DMS153 (cell line): Measurements from ENCODE around the gene RNF214.
"Not testable (repeated sequence)": the region's sequence is repeated elsewhere in the genome, so short reads cannot be mapped to it uniquely, and the experiment has no call there.

Experiments used
- DNase-seq: peaks from one replicate; lab custom pipeline; 2025; lab: John Stamatoyannopoulos, UW

The RNF214 gene

DNA sequence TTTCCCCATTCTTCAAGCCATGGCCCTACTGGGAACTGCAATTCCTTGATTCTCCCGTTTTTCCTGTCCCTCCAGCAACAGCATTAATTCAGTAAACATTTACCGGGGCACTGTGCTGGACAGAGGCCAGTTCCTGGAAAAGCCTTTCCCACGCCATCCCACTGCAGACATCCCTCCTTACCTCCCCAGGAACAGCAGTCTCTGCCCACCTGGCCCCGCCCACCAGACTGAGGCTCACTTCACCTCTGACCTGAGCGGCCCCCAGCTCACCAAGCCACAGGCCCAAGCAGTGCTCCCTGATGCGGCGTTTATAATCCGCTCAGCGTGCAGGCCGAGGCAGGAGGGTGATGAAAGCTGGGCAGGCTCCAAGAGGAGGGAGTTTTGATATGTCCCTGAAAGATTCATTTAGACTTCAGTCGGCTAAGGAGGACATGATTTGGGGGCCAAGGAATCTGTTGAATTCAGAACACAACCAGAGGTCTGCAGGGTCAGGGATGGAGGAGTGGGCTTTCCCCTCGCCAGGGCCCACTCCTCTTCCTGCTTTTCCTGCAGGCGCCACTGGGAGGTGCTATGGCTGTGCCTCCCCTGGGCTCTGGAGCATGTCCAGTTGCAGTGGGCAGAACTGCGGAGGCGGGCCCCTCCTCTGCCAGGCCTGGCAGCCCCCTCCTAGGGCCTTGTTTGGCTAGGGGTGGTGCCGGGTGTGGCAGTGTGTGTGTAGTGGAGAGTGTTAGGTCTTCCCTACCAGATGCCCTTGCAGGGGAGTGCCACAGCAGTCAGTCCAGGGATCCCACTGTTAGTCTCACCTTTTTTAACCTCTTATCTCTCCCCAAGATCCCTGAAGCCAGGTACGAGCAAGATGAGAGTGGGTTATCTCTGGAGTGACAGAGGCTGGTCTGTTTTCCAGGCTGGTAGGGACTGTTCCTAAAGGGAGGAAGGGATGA, 34.7 kb upstream of the RNF214 start:
- no peak for DNase-seq

DNA sequence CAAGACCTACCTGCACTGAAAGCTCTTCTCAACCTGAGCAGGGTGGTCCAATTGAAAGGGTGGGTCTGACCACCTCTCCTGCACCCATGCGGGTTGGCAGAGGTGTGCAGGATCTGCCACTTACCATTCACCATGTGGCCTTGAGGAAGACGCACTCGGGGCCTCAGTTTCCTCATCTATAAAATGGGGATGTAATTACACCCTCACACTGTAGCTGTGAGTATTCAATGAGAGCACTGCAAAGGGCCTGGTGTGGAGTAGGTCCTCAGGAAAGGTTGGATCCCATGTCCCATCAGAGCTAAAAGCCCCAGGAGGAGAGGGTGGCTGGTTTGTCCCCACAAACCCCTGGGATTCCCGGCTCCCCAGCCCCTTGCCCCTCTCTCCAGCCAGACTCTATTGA, 33.9 kb upstream of the RNF214 start:
- no peak for DNase-seq

DNA sequence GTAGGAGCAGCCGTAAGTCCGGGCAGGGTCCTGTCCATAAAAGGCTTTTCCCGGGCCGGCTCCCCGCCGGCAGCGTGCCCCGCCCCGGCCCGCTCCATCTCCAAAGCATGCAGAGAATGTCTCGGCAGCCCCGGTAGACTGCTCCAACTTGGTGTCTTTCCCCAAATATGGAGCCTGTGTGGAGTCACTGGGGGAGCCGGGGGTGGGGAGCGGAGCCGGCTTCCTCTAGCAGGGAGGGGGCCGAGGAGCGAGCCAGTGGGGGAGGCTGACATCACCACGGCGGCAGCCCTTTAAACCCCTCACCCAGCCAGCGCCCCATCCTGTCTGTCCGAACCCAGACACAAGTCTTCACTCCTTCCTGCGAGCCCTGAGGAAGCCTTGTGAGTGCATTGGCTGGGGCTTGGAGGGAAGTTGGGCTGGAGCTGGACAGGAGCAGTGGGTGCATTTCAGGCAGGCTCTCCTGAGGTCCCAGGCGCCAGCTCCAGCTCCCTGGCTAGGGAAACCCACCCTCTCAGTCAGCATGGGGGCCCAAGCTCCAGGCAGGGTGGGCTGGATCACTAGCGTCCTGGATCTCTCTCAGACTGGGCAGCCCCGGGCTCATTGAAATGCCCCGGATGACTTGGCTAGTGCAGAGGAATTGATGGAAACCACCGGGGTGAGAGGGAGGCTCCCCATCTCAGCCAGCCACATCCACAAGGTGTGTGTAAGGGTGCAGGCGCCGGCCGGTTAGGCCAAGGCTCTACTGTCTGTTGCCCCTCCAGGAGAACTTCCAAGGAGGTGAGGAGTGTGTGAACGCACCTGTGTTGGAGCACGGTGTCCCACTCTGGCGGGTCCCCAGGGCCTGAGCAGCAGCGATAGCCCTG, 33.2 kb upstream of the RNF214 start, which contains the start of gene TAGLN:
Gene TAGLN, plus strand, starts transcription at position 318 of the 863 bp plus-strand sequence. CDS start 3,644 bp downstream, outside the sequence.
- DNase-seq, result no peak

GRCh38 chr11:117199916-117200812, 32.3 kb upstream of the RNF214 start:
- DNase-seq, result no peak

DNA sequence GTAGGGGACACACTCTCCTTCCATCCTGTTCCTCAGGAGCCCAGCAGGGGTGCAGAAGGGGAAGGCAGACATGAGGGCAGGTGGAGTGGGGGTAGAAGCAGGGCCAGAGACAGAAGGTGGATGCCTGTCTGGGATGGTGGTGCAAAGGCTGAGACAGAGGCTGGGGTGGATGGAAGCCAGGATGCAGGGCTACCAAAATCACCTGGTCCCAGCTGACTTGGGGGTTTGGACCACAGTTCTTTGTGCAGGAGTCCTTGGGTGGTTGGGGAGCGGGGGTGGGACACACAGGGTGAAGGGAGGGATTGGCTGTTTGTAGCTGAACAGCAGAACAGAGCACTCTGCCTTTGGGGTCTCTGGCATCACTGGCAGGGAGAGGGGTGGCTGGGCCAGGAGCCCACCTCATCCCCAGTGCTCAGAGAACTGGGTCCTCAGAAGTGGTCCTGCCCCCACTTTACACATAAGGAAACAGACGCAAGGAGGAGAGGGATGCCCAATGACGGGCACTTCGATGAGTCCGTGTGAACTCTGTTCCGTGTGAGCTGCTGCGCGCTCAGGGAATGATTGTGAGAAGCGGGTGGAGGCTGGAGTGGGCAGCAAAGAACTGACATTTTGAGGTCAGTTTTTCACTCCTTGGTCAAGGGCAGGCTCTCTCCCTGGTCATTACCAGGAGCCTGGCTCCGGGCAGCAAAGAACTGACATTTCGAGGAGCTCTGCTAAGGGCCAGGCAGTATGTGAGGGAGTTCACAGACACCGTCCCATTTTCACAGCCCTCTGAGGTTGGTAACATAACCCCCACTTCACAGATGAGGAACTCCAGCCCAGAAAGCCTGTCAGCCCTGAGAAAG, 31.4 kb upstream of the RNF214 start:
- no peak for DNase-seq

- DNase-seq, result no peak
Observed at GRCh38 chr11:117201658-117202305, 30.7 kb upstream of the RNF214 start.

DNA sequence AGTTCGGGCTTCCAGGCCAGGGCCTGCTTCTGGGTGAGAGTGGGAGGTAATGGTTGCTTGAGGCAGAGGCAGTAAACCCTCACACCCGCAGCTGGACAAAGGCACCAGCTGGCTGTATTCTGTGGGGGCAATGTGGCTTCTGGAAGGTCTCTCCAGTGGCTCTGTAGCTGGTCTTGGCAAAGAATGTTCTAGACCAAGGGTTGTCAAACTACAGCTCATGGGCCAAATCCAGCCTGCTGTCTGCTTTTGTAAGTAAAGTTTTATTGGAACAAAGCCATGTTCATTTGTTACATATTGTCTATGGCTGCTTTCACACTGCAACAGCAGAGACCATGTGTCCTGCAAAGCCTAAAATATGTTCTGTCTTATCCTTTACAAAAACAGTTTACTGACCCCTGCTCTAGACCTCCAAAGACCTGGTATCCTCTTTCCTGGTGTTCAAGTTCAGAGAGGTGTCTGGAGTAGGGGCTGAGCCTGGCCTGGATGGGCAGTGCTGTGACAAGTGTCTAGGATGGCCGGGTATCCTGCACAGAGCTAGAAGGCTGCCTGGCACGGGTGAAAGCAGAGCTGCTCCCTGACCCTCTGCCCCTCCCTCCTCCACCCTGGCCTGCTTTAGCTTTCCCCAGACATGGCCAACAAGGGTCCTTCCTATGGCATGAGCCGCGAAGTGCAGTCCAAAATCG, 29.9 kb upstream of the RNF214 start:
- DNase-seq, result no peak

DNA sequence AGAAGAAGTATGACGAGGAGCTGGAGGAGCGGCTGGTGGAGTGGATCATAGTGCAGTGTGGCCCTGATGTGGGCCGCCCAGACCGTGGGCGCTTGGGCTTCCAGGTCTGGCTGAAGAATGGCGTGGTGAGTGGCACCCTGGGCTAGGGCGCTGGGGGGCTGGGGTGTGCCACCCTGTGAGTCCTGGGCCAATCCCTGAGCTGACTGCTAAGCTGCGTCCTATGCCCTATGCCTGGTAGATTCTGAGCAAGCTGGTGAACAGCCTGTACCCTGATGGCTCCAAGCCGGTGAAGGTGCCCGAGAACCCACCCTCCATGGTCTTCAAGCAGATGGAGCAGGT, 29.4 kb upstream of the RNF214 start:
- DNase-seq, result no peak

GRCh38 chr11:117204283-117205080, 28.0 kb upstream of the RNF214 start:
- DNase-seq, result no peak

DNA sequence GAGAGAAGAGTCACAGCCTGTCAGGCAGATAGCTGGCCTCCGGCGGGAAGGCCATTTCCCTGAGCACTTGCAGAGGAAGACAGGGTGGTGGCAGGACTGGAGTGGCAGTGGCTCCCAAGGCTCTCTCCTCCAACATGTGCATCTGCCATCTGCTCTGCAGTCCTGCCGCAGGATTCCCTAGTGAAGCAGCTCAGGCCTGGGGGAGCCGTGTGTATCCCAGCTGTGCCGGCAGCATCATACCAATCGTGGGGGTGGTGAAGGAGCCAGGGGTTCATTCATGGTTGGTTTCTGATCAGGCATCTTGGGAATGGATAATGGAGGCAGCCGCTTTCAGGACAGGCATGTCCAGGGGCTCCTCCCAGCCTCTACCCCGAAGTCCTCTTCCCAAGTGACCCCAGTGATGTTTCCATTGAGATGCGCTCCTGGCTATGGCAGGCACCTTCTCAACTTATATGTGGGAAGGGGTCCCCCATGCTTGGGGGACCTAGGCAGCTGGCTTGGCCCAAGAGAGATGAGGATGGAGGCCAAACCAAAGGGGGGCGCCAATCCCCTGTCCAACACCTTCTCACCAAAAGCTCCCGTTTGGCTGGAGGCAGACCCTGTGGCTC, 27.2 kb upstream of the RNF214 start:
- DNase-seq, result no peak

DNA sequence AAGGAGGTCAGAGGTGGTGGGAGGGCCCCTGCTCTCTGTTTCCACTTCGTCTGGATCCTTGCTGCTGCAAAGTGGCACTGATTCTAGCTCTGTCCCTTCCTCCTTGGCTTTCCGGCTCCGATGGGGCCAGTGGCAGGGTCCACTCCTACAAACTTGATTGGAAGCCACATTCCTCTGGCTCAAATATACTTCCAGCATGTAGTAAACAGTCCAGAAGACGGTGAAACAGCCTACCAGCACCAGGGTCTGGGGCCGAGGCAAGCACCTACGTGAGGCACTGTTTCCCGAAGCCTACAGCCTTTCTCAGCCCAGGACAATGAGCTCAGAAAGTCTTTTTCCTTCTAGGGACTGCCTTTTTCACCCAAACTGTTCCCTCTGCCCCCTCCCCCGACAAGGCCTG, 26.4 kb upstream of the RNF214 start:
- not testable (repeated sequence) for DNase-seq

DNA sequence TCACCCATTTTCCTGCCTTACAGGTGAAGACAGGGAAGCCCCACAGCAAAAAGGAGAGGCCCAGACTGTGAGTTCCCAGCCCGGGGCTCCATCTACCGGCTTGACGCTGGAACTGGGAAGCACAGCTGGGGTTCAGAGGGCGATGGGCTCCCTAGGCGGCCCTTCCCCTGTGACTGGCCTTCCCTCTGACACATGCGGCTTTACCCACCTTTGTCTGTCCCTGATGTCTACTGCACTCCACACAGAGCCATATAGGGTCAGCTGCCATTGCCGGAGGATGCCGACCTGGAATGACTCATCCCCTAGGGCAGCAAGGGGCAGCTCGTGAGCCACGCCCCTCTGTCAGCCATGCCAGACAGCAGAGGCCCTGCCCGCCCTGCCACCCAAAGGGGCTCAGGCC, 25.6 kb upstream of the RNF214 start:
- not testable (repeated sequence) for DNase-seq

GRCh38 chr11:117207481-117207880, 25.0 kb upstream of the RNF214 start:
- not testable (repeated sequence) for DNase-seq

DNA sequence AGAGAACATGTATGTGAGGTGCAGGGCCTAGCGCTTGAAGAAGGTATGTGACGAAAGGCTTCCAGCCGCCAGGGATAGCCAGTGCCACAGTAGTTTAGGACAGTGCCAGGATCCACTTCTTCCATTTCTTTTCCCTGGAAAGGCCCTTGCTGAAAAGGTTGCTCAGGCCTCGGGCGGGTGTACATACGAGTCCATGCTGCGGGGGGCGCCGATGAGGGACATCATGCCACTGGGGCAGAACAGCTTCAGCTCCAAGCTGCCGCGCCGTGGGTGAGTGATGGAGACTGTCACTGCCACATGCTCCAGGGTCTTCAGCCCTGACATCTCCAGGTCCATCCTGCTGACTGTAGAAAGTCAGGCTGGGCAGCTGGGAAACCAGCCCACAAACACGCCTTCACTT, 23.8 kb upstream of the RNF214 start:
- DNase-seq, result not testable (repeated sequence)

DNA sequence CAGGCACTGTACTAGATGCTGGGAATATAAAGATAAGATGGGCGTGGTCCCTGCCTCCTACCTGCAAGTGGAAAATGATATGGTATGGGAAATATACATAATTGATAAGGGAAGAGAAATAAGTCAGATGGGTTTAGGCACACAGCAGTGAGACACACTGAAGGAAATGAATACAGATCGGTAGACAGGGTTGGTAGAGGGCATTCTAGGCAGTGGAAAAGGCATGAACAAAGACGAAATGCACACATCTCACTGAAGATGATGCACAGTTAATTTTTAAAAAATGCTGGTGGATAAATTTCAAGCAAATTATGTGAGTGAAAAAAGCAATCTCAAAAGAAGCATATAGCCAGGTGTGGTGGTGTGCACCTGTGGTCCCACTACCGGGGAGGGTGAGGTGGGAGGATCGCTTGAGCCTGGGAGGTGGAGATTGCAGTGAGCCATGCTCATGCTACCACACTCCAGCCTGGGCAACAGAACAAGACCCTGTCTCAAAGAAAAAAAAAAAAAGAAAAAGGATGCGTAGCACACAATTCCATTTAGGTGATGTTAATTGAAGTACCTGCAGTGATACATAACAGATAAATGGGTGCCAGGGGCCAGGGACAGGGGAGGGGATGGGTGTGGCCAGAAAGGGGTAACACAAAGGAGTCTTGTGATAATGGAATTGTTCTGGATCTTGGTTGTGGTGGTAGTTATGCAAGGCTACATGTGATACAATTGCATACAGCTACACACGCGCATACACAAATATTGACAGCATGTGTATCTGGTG, 22.9 kb upstream of the RNF214 start:
- DNase-seq, result not testable (repeated sequence)

DNA sequence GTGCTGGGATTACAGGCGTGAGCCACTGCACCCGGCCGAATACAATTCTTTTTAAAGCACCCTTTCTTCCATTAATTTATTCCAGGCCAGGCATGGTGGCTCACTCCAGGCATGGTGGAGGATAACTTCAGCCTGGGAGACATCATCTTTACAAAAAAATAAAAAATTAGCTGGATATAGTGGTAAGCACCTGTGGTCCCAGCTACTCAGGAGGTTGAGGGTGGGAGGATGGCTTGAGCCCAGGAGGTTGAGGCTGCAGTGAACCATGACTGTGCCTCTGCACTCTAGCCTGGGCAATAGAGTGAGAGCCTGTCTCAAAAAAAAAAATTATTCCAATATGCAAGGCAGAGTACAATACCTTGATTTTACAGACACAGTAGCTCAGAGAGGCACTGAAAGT, 21.9 kb upstream of the RNF214 start:
- DNase-seq, result no peak

DNA sequence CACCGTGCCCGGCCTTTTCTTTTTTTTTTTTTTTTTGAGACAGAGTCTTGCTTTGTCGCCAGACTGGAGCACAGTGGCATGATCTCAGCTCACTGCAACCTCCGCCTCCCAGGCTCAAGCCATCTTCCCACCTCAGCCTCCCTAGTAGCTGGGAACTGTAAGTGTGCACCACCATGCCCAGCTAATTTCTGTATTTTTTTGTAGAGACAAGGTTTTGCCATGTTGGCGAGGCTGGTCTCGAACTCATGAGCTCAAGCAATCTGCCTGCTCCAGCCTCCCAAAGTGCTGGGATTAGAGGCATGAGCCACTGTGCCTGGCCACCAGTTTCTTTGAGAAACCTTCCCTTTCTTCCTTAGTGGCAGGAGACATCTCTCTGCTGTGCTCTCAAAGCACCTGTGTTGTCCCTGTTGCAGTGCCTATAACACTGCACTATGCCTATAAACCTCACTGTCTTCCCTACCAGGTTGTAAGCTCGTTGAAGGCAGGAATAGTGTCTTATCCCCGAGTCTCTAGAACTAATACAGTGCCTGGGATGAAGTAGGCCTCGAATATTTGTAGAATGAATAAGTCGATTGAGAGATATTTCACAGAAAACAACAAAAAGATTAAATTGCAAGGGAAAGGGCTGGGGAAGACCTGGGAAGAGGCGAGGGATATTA, 19.6 kb upstream of the RNF214 start:
- no peak for DNase-seq
